ENCODE results near the gene SYMPK.

The SYMPK gene

DNA sequence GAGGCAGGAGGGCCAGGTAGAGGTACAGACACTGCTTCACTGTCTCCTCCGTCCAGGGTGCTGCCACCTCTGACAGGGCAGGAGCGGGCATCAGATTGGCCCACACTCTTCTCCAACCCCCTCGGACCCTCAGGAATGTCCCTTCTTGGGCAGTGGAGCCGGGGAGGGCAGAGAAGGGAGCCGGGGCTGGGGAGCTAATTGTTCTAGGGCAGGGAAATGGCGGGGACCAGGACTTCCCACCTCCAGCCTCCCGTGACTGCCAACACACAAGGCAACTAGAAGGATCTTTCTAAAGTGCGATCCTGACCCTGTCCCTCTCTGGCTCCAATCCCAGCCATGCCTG lies 37.7 kb downstream of the SYMPK start:
- no peak for DNase-seq (ENCODE audit: low spot score)

DNA sequence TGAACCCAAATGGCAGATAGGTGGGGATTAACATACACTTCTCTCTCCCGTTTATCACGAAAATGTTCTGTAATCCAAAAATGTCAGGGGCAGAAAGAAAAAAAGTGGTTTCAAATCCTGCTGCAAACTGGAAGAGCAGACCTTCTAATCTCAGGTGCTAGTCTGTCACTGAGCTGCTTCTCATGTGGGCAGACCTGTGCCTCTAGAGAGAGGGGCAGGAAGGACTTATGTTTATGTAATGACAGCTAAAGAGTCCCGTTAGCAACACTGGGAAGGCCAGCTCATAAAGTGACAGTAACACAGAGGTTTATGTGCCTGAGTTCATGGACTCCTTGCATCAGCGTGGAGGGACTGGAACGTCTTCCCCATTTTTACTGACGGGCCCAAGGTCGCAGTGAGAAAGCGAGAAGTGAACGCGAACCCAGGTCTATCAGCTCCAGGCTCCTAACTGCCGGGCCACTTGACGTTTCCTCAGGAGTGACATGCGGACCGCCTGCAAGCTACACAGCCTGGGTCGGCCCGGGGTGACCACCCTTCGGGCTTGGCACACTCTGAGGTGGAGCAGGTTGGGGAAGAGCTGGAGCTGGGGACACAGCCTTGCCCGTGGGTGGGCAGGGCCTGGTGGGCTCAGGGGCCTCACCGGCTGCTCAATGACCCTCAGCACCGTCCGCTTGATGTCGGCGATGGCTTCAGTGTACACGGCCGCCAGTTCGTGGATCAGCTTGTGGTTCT lies 38.2 kb downstream of the SYMPK start:
- DNase-seq (ENCODE audit: low spot score) = no peak

DNA sequence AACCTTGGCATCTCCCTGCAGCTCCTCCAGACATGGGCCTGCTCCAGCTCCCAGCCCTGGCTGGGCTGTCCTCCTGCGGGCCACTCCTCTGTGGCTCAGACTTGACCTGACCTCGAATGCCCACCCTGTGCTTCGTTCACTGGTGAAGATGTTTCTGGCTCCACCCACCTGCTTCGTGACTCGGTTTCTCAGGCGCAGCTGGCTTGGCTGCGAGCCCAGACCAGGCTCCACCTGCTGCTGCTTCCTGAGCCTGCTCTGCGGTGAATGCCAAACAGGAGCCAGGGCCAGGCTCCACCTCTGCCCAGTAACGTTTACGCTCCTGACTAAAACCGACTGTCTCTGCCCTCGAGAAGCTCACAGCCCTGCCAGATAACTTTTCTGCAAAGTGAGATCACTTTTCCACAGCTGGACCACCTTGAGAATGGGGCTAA lies 38.9 kb downstream of the SYMPK start:
- DNase-seq (ENCODE audit: low spot score) = no peak

DNA sequence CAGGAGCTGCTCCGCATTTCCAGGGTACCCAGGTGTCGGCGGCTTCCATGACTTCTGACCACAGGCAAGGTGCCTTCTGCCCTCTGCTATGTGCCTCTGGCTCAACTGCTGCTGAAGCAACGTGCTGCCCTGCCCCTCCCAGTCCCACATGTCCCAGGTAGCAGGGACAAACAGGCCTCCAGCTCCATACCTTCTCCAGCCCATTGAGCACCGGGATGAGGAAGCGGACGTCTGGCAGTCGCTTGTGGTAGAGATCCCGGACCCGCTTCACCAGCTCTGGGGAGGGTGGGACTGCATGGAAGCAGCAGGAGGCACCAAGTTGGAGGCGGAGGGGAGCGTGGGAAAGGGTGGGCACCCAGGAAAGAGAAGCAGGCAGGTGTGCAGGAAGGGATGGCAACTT lies 39.8 kb downstream of the SYMPK start:
- DNase-seq (ENCODE audit: low spot score) = no peak

DNA sequence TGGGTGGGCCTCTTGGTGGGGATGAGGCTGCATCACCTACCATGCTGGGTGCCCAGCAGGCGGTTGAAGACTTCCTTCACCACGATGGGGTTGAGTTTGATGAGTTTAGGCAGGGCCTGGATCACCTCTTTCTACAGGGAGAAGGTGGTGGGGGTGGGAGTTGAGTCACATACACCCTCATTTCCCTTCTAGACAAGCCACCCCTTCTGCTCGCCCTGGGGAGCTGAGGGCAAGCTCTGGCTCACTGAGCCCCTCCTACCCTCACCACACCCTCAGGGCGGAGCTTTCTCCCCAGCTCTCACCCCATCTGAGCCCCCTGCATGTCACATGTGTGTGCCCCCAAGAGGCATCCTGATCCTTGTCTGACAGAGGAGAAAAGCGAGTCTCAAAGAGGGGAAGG lies 40.2 kb downstream of the SYMPK start:
- DNase-seq (ENCODE audit: low spot score) = no peak

DNA sequence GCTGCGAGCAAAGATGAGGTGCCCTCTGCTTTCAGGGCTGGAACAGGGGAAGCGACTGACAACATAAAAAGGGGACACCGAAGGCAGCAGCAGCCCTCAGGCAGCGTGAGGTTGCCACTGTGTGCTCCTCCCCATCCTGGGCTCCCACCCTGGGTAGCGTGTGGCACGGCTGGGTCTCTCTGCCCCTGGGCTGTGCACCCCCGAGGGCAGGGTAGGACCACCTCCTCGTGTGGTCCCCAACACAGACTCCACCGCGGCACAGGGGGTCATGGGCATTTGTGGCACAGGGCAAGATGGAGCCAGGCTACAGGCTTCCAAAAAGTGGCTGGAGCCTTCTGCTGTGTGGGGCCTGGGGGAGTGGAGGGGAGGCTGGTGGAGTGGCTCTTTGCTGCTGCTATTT lies 41.4 kb downstream of the SYMPK start:
- no peak for DNase-seq (ENCODE audit: low spot score)

DNA sequence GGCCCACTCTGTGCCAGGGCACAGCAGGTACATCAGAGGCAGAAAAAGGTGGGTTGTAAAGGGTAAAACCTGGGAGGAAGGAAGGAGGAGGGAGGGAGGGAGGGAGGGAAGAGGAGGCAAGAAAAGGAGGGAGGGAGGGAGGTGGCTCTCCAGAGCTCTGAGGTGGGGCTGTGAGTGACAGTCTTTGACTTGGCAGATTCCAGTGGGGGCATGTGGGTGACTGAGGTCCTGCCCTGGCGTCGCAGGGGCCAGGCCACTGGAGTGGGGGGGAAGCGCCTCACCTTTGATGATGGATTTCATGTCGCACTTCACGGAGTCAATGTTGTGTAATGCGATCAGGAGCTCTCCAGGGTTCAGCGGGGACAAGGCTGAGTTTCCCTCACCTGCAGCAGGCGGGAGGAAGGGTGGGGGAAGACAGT lies 41.8 kb downstream of the SYMPK start:
- DNase-seq (ENCODE audit: low spot score) = no peak

DNA sequence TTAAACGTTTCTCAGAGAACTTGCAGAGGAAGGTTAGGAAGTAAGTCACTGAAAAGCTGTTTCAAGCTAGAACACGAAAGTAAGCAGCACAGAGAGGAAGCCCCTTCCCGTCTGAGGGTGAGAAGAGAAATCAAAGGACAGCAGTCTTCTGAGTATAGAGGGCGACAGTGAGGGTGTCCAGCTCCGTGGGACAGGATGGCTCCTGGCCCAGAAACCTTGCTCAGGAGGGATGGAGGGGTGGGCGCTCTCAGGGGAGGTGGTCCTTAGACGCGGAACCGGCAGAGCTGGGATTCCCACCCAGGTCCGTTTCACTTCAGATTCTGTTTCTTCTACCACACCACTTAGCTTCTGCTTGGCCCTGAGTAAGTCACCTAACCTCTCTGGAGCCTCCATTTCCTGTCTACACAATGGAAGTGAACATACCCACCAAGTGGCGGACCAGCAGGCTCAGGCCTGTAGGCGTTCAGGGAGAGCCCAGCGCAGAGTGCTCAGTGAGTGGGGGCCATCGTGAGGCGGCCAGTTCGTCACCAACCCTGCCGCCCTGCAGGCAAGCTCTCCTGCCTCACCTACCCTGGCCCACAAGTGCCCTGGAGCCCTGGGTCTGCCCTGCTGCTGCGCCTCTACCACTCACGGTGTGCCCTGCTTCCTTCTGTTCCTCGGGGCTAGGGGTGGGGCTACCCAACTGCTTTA lies 42.4 kb downstream of the SYMPK start:
- no peak for DNase-seq (ENCODE audit: low spot score)

DNA sequence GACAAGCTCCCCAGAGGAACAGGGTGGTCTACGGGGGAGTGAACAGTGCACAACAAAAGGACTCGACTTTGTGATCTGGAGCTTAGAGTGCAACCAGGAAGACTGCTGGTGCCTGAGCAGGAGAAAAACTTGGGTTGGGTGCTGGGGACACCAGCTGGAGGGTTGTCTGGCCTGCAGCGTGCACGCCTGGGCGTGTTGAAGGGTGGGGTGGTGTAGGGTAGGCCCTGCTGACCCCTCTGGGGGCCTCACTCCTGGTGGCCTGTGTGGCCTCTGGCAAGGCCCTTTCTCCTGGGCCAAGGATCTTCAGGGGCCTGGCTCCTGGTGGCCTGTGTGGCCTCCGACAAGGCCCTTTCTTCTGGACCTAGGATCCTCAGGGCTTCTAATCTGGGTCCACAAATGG lies 43.2 kb downstream of the SYMPK start:
- no peak for DNase-seq (ENCODE audit: low spot score)

DNA sequence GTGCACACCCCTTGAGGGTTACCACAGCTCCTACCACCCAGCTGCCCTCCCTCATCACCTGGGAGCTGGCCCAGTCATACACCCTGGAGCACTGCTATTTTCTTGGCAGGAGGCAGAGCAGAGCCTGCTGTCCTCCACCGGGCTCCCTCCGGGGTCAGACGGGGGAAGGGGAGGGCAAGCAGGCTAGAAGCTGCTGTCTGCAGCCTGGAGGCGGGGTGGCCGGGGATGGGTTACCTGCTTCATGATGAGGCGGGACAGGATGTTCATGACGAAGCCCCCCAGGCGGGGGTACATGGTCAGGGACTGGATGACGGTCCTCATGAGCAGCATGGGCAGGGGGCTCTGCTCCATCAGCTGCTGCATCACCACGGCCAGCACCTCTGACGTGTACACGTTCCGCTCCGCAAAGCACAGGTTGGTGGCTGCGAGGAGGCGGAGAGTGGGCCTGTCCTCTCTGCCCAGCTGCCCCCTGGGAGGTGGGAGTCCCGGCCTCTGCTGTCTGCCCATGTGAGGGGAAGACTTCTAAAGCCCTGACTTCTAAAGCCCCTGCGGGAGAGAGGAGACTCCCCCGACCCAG lies 45.1 kb downstream of the SYMPK start:
- DNase-seq (ENCODE audit: low spot score) = peak; percentile 70

DNA sequence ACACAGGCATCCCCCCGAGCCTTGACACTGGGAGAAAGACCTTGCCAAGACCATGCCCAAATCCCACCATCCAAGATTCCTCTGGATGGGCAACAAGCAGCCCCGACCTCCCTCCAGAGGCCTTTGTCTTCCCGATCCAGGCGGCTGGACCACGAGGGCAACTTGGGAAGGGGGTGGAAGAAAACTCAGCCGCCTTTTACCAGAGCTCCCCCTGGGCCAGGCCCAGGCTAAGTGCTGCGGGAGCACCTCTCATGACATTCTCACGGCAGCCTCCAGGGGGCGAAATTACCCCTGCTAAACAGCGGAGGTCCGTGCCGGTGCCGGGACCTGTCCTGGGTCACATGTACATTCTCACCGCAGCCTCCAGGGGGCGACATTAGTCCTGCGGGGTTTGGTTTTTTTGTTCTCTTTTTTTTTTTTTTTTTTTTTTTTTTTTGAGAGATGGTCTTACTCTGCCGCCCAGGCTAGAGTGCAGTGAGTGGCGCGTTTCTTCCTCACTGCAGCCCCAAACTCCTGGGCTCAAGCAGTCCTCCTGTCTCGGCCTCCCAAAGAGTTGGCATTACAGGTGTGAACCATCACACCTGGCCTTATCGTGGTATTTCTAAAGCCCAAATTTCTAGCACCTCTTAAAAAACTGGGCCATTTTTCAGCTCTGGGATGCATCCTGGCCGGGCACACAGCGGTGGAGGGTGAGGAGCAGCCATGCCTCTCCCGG lies 45.8 kb downstream of the SYMPK start:
- peak; percentile 99 for DNase-seq (ENCODE audit: low spot score)

DNA sequence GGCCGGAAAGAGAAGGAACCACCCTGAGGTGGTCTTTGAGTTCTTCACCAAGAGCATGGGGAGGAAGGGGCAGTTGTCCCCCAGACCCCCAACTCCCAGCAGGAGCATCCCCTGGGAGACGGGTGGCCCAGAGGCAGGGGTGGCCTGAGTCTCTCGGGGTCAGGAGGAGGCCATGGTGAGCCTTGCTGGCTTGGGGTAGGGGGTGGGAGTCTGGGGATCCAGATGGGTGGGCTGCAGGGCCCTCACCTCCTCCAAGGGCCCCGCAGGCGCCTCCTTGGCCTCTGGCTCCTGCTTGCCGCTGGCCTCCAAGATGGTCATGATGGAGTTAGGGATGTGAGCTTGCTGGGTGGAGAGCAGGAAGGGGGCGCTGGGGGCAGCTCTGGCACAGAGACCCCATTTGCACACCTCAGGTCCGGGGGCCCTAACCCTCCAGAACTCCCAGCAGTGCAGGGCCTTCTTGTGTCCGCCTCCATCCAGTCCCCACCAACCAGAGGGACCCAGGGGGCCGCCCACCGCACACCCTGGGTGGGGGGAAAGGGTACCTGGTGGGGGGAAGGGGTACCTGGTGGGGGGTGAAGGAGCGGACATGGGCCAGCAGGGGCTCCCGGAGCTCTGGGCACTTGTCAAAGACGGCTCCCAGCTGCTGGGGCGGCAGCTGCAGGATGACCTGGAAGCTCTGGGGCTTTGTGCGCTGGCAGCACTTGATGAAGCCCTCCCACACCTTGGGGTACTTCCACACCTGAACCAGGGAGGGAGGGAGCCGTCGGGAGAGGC lies 46.5 kb downstream of the SYMPK start:
- no peak for DNase-seq (ENCODE audit: low spot score)

DNA sequence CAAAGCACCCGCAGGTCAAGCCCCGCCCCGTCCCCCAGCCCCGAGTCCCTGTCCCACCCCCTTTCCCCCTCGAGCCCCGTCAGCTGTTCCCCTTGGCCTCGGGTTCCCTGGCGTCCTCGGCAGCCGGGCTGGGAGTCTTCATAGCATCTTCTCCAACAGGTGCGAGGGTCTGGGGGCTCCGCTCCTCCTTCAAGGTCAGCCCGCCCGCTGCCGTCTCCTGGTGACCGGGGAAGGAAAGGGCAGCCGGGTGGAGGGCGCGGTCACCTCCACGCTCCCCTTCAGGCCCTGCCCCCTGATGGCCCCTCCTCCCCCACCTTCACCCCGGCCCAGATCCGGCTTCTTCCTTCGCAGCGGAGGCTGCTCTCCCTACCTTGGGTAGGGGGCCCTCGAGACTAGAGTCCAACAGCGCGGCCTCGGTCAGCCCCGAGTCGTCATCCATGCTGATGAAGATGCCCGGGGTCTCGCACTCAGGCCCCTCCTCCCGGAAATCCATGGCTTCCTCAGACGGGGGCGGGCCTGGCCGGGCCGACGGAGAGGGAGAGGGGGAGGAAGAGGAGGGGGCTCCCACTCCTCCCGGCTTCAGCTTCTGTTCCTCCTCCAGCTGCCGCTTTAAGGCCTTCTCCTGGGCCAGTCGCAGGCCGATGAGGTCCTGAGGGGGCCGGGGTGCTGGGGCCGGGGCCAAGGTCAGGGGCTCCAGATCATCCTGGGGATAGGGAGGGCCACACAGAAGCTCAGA lies 47.3 kb downstream of the SYMPK start:
- DNase-seq (ENCODE audit: low spot score) = peak; percentile 80

DNA sequence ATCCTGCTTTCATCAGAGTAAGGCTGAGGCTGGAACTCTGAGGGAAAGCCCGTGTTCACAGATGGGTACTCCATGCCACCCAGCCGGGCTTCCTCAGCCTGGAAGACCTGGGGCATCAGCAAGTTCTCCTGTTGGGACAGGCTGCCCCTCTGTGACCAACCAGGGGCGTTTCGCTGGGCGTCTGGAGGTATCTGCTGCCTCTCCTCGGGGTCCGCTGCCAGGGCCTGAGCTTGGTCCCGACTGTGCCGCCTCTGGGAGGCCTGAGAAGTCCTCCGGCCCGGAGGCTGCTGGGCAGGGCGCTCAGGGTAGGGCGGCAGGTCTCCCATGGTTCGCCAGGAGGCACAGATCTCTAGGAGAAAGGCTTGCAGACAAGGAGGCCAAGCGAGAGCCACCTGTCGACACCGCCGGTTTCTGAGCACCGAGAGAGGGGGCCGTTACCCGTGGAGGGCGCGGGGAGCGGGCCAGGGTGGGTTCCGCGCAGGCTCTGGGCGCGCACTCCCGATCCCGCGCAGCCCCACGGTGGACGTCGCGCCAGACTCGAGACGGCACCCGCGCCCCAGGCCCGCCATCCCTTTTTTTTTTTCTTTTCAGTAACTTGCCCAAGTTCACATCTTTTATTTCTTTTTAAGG lies 48.0 kb downstream of the SYMPK start, which contains the start of gene RSPH6A:
Gene RSPH6A, minus strand, starts transcription at position 458 of the 630 bp plus-strand sequence. Its CDS starts 132 bp downstream, at position 326.
- peak; percentile 52 for DNase-seq (ENCODE audit: low spot score)

DNA sequence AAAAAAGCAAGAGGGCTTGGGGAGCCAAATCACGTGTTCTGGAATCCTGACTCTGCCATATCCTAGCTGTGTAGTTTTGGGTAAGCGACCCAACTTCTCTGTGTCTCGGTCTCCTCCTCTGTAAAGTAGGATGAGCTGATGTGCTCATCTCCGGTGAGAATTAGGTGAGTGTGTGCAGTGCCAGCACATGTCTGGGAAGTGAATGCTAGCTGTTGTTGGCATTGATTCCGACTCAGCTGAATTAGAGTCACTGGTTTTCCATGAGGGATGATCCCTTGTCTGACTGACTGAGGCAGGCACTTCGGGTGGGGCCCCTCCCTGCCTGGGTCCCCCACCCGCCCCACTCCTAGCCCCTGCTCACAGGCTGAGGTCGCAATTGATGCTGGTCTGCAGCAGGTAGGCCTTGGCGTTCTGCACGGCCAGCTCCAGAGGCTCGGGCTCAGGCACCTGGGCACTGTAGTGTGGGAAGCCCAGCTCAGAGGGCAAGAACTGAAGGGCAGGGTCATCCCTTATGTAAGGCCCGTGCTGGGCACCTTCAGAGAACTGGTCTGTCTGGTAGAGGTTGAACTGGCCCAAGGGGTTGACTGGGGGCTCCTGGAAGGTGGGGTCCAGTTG lies 48.7 kb downstream of the SYMPK start:
- no peak for DNase-seq (ENCODE audit: low spot score)

DNA sequence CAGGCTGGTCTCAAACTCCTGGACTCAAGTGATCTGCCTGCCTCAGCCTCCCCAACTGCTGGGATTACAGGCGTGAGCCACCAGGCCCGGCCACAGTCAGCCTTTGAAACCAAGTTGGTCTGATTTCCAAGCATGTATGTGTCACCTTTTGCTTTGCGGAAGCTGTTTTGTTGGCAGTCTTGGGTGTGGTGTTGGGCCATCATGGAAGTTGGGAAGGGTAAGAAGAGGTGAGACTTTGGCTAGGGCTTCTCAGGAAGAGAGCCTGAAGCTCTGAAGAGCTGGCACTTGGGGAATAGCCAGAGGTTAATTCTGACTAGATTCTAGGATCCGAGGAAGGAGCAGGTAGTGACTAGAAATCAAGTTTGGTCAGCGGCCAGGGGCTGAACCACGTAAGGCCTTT lies 50.6 kb downstream of the SYMPK start:
- DNase-seq (ENCODE audit: low spot score) = no peak

DNA sequence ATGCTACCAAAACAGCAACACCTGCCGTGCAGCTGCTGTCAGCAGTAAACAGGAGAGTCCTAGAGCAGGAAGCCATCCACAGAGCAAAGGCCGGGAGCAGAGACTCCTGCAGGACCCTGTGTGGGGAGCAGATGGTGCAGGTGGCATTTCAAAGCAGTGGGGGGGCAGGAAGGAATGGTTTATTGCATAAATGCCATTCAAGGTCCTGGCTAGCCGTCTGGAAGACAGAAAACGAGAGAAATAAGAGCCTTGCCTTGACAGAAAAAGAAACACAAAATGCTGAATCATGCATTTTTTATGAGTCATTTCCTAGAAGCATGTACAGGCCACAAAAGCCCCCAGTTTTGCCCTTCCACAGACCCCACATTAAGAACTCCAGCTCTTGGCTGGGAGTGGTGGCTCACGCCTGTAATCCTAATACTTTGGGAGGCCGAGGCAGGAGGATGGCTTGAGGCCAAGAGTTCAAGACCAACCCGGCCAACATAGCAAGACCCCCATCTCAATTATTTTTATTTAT lies 53.2 kb downstream of the SYMPK start:
- no peak for DNase-seq (ENCODE audit: low spot score)

DNA sequence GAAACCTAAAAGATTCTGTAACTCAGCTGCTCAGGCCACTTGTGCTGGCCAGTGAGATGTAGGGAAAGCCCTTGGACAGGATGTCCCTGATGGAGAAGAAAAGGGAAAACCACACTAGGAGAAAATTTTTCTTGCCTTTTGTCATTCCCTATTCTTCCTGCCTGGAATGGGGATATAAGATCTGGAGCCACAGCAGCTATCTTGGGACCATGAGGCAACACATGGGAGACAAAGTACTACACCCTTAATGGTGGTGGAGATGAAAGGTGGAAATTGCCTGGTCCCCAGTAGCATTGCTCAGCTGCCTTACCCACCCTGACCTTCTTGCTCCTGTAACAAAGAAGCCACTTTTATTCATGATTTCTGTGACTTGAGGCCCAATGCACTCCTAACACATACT lies 57.2 kb downstream of the SYMPK start:
- no peak for DNase-seq (ENCODE audit: low spot score)

DNA sequence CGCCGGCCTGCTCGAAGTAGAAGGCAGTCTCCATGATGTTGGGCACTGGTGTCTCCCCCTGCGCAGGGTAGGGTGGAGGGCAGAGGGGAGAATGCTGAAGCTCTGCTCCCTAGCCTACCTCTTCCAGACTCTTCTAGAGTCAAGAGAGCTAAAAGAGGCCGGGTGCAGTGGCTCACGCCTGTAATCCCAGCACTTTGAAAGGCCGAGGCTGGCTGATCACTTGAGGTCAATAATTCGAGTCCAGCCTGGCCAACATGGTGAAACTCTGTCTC lies 58.1 kb downstream of the SYMPK start:
- no peak for DNase-seq (ENCODE audit: low spot score)
